H1 (cell line): ENCODE data around the gene CAMK2N2. TPM values are rescaled to one million over a fixed set of nuclear protein-coding genes. Genes with fewer than 3 reads are reported as not detected.

ENCODE experiments used
- CTCF ChIA-PET: fragments of 300-600 bp; sonication (Branson Sonifier 250); formaldehyde crosslinking; loops from one replicate; lab custom pipeline; 2021; ENCODE audit not compliant: partially characterized antibody; lab: Charles Lee
- POLR2A ChIA-PET: fragments of 300-600 bp; sonication (Branson Sonifier 250); formaldehyde crosslinking; loops from one replicate; lab custom pipeline; 2021; ENCODE audit warnings: inconsistent platforms; ENCODE audit not compliant: partially characterized antibody; lab: Charles Lee
- DNase-seq, 2 experiments: peaks; one replicate each; pipeline versions ENCODE4 v3.0.0 to v3.0.0-alpha.2; 2010 to 2022; ENCODE audit warnings: low spot score in 2 of 2, low read depth in 1 of 2, mixed read lengths in 1 of 2
- FAIRE-seq: peaks from 2 replicates; lab custom pipeline; 2011; peaks lifted over from hg19 to GRCh38; lab: Jason Lieb, UNC
- H2AFZ ChIP-seq: 2 replicates; pipeline ENCODE4 v1.8.1; 2012; ENCODE audit warnings: low read length, inconsistent platforms
- H2AK5ac ChIP-seq: 2 replicates; pipeline ENCODE4 v1.6.1; 2013; ENCODE audit warnings: low read depth, low read length
- H2BK120ac ChIP-seq: replicated peaks from 2 replicates; pipeline ENCODE3; 2013; ENCODE audit warnings: low read depth, low read length, inconsistent platforms
- H2BK12ac ChIP-seq: 2 replicates; pipeline ENCODE4 v1.6.1; 2013; ENCODE audit warnings: low read depth, low read length
- H2BK15ac ChIP-seq: 2 replicates; pipeline ENCODE4 v1.6.1; 2013; ENCODE audit warnings: low read length
- H2BK20ac ChIP-seq: 2 replicates; pipeline ENCODE4 v1.6.1; 2013; ENCODE audit warnings: low read length
- H2BK5ac ChIP-seq: 2 replicates; pipeline ENCODE4 v1.6.1; 2013; ENCODE audit warnings: low read depth, low read length
- H3K14ac ChIP-seq: 2 replicates; pipeline ENCODE4 v1.6.1; 2013; ENCODE audit warnings: inconsistent platforms; ENCODE audit not compliant: insufficient read length
- H3K18ac ChIP-seq: 2 replicates; pipeline ENCODE4 v1.6.1; 2013; ENCODE audit warnings: low read length; ENCODE audit errors: extremely low read depth
- H3K23ac ChIP-seq: 2 replicates; pipeline ENCODE4 v1.6.1; 2013; ENCODE audit warnings: inconsistent platforms; ENCODE audit not compliant: insufficient read length
- H3K23me2 ChIP-seq: 2 replicates; pipeline ENCODE4 v1.6.1; 2013; ENCODE audit warnings: low read depth, low read length
- H3K27ac ChIP-seq: 2 replicates; pipeline ENCODE4 v1.6.1; 2011; ENCODE audit warnings: low read depth, low read length, inconsistent platforms
- H3K27me3 ChIP-seq, 4 experiments: replicated peaks in 1 of 4; 1 replicate in 1 of 4; 2 replicates in 3 of 4; pipeline versions ENCODE4 v1.6.1 to v1.8.1; 2011 to 2013; ENCODE audit warnings: low read length in 3 of 4, mild to moderate bottlenecking in 3 of 4, inconsistent platforms in 2 of 4, mixed read lengths in 2 of 4, moderate library complexity in 1 of 4; ENCODE audit not compliant: control insufficient read depth in 3 of 4, insufficient read depth in 3 of 4; ENCODE audit errors: extremely low read depth in 1 of 4
- H3K36me3 ChIP-seq, 4 experiments: 2 replicates each; pipeline versions ENCODE4 v1.6.1 to v1.8.1; 2011 to 2013; ENCODE audit warnings: mild to moderate bottlenecking in 4 of 4, low read length in 3 of 4, moderate library complexity in 2 of 4, control low read depth in 1 of 4, inconsistent platforms in 1 of 4; ENCODE audit not compliant: insufficient read depth in 4 of 4, control insufficient read depth in 2 of 4
- H3K4ac ChIP-seq: replicated peaks from 2 replicates; pipeline ENCODE3; 2013; ENCODE audit warnings: low read length, low read depth, mixed read lengths, inconsistent platforms; ENCODE audit not compliant: insufficient read length
- H3K4me1 ChIP-seq, 4 experiments: replicated peaks in 1 of 4; 1 replicate in 1 of 4; 2 replicates in 3 of 4; pipeline versions ENCODE4 v1.6.1 to v1.8.1; 2011 to 2013; ENCODE audit warnings: low read length in 3 of 4, inconsistent platforms in 2 of 4, mixed read lengths in 1 of 4; ENCODE audit not compliant: insufficient read depth in 4 of 4, control insufficient read depth in 3 of 4
- H3K4me2 ChIP-seq, 2 experiments: 2 replicates each; pipeline versions ENCODE4 v1.6.1 to v1.8.1; 2011 to 2013; ENCODE audit warnings: low read depth in 2 of 2, low read length in 2 of 2, control low read depth in 1 of 2, inconsistent platforms in 1 of 2, mild to moderate bottlenecking in 1 of 2; ENCODE audit not compliant: insufficient read depth in 1 of 2
- H3K4me3 ChIP-seq, 4 experiments: fragments of 200-600, 300-600 bp in 1 of 4; sonication (generic), shearing (Covaris generic), sonication (Bioruptor Twin) in 1 of 4; 2 replicates each; pipeline versions ENCODE4 v1.5.1 to v1.8.1; 2011 to 2016; ENCODE audit warnings: low read length in 4 of 4, low read depth in 3 of 4, control low read depth in 2 of 4, inconsistent platforms in 2 of 4, mild to moderate bottlenecking in 2 of 4, mixed read lengths in 1 of 4, moderate library complexity in 1 of 4; ENCODE audit not compliant: insufficient read depth in 2 of 4; ENCODE audit errors: extremely low read depth in 1 of 4
- H3K56ac ChIP-seq: replicated peaks from 2 replicates; pipeline ENCODE3; 2013; ENCODE audit warnings: low read depth, mild to moderate bottlenecking, mixed read lengths, low read length, inconsistent platforms; ENCODE audit not compliant: insufficient read length
- H3K79me1 ChIP-seq: 2 replicates; pipeline ENCODE4 v1.6.1; 2013; ENCODE audit warnings: low read depth, low read length, control low read depth
- H3K79me2 ChIP-seq, 2 experiments: 2 replicates each; pipeline versions ENCODE4 v1.6.1 to v1.8.1; 2012 to 2013; ENCODE audit warnings: low read length in 2 of 2, mild to moderate bottlenecking in 2 of 2, inconsistent platforms in 1 of 2; ENCODE audit not compliant: insufficient read depth in 2 of 2, control insufficient read depth in 1 of 2
- H3K9ac ChIP-seq, 4 experiments: replicated peaks in 1 of 4; 1 replicate in 1 of 4; 2 replicates in 3 of 4; pipeline versions ENCODE4 v1.6.1 to v1.8.1; 2011 to 2013; ENCODE audit warnings: low read depth in 3 of 4, low read length in 3 of 4, control low read depth in 2 of 4, mild to moderate bottlenecking in 2 of 4, moderate library complexity in 2 of 4, inconsistent platforms in 1 of 4; ENCODE audit errors: extremely low read depth in 1 of 4
- H3K9me3 ChIP-seq, 2 experiments: 2 replicates each; pipeline versions ENCODE4 v1.6.1 to v1.8.1; 2012 to 2013; ENCODE audit warnings: mild to moderate bottlenecking in 2 of 2, moderate library complexity in 2 of 2, control low read depth in 1 of 2, inconsistent platforms in 1 of 2, low read depth in 1 of 2, low read length in 1 of 2, mixed read lengths in 1 of 2; ENCODE audit not compliant: insufficient read depth in 2 of 2
- H4K20me1 ChIP-seq, 2 experiments: replicated peaks in 1 of 2; 2 replicates each; pipeline versions ENCODE3 to v1.8.1; 2011 to 2013; ENCODE audit warnings: inconsistent platforms in 2 of 2, low read length in 2 of 2, mild to moderate bottlenecking in 1 of 2; ENCODE audit not compliant: insufficient read depth in 2 of 2, control insufficient read depth in 1 of 2
- H4K5ac ChIP-seq: 2 replicates; pipeline ENCODE4 v1.6.1; 2013; ENCODE audit warnings: low read length, low read depth, mixed read lengths, inconsistent platforms; ENCODE audit not compliant: insufficient read length
- H4K8ac ChIP-seq: 2 replicates; pipeline ENCODE4 v1.8.0; 2013; ENCODE audit warnings: mild to moderate bottlenecking, moderate library complexity, low read length, inconsistent platforms; ENCODE audit not compliant: insufficient read depth; ENCODE audit errors: extremely low read depth
- H4K91ac ChIP-seq: replicated peaks from 2 replicates; pipeline ENCODE3; 2013; ENCODE audit warnings: low read length, mixed read lengths, inconsistent platforms; ENCODE audit not compliant: insufficient read length
- WGBS, 2 experiments: shearing (Covaris generic) in 1 of 2; methylation state at CpG; one replicate each; pipeline versions ENCODE4 v1.1.6 to v1.1.7; 2013 to 2015; ENCODE audit warnings: low lambda C conversion rate in 2 of 2, mixed read lengths in 2 of 2, inconsistent platforms in 1 of 2, low coverage in 1 of 2, missing lambda C conversion rate in 1 of 2; ENCODE audit not compliant: insufficient replicate concordance in 2 of 2, insufficient coverage in 1 of 2, insufficient read length in 1 of 2; ENCODE audit errors: extremely low coverage in 1 of 2, missing lambda C conversion rate in 1 of 2; 5-methylcytosine and 5-hydroxymethylcytosine counted together
- polyA plus RNA-seq, 7 experiments: library from polyadenylated mRNA; depleted of rRNA in 3 of 7; stranded (reverse) in 5 of 7; unstranded in 2 of 7; fragments of >200 nt in 5 of 7; fragments of 200-250 nt in 2 of 7; gene quantifications; 1 replicate in 5 of 7; 2 replicates in 1 of 7; 4 replicates in 1 of 7; pipeline versions ENCODE4 v1.2.1 to v1.2.3, GENCODE V29; 2011 to 2013; ENCODE audit warnings: missing spikeins in 2 of 7, mixed read lengths in 2 of 7
- total RNA-seq: library from RNA; stranded (reverse); fragmentation: NEBNext Ultra II Directional; extraction: Animal tissue kit (Norgen Biotek cat#: 25700); gene quantifications from 2 replicates; pipeline ENCODE4 v1.2.1, GENCODE V29; 2021
- TF ChIP-seq, protein P1 (sequence below): IDR thresholded peaks from 2 replicates; pipeline ENCODE4 v1.6.1; 2012; ENCODE audit warnings: inconsistent platforms
- TF ChIP-seq, protein P2 (sequence below), 3 experiments: IDR thresholded peaks; 1 replicate in 2 of 3; 2 replicates in 1 of 3; pipeline versions ENCODE4 v1.5.1 to v1.6.1; 2011; ENCODE audit warnings: low read length in 3 of 3, mild to moderate bottlenecking in 3 of 3, inconsistent platforms in 2 of 3, low read depth in 1 of 3, moderate library complexity in 1 of 3; ENCODE audit not compliant: insufficient read depth in 1 of 3; ENCODE audit errors: control extremely low read depth in 1 of 3

Gene CAMK2N2
- total and polyA plus RNA-seq, 2 of the 8 experiments (the other 6 are each of a cell fraction or from before 2014, with no cell fraction given), result 4.0 to 17.7 TPM

DNA sequence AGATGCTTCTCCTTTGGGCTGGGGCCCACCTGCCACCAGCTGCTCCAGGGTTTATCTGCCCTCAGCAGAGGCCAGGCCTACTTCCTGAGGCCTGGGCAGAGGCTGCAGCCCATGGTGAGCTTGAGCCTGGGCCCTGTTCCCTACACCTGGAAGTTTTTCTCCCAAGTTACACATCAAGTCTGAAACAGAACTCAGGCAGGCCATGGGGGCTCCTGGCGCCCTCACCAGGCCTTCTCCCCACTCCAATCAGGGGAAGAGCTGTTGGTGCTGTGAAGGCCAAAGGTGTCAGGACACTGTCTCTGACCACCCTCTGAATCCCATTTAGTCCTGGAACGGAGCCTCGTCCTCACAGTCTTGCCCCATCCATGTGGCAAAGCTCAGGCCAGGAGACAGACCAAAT, 24.7 kb downstream of the CAMK2N2 start:
- Histone ChIP-seq H3K23me2 (no peaks in the 10 kb centered on the region; the same call in 1 of the 2 replicates), H3K9me3 (no peaks in the 10 kb centered on the region), H2BK12ac (peak overlapping the region; percentile 55; the same call in 1 of the 2 replicates), H3K27ac (no peak overlapping the region), H4K5ac (no peak overlapping the region), H3K79me2 (no peaks in the 10 kb centered on the region), H3K23ac (no peak overlapping the region), H3K56ac (no peak overlapping the region)
- 83% methylated on average over 3 of the region's 3 CpGs; no CpG with 5 or more reads in 1 of the 2 experiments for WGBS, 2 experiments
- POLR2A ChIA-PET, result interaction anchor here (1.4 to 1.7 kb wide), 2 partner anchors 10 to 13 kb away, joined by 5 to 8 read pairs; partner anchors contain the start of gene EEF1AKMT4
- TF ChIP-seq, protein P1, sequence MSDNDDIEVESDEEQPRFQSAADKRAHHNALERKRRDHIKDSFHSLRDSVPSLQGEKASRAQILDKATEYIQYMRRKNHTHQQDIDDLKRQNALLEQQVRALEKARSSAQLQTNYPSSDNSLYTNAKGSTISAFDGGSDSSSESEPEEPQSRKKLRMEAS, result no peak
- TF ChIP-seq, protein P2, sequence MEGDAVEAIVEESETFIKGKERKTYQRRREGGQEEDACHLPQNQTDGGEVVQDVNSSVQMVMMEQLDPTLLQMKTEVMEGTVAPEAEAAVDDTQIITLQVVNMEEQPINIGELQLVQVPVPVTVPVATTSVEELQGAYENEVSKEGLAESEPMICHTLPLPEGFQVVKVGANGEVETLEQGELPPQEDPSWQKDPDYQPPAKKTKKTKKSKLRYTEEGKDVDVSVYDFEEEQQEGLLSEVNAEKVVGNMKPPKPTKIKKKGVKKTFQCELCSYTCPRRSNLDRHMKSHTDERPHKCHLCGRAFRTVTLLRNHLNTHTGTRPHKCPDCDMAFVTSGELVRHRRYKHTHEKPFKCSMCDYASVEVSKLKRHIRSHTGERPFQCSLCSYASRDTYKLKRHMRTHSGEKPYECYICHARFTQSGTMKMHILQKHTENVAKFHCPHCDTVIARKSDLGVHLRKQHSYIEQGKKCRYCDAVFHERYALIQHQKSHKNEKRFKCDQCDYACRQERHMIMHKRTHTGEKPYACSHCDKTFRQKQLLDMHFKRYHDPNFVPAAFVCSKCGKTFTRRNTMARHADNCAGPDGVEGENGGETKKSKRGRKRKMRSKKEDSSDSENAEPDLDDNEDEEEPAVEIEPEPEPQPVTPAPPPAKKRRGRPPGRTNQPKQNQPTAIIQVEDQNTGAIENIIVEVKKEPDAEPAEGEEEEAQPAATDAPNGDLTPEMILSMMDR (IDR thresholded peaks at IDR 0.05; ENCODE audit: control extremely low read depth in 1 of 3, insufficient read depth in 1 of 3, low read depth in 1 of 3, low read length in 3 of 3), result peak in 1 of 3 experiments; percentile 13; a peak in 1 of 4 replicates
- TF ChIP-seq, all 59 proteins: peak for 1
- Histone ChIP-seq H3K4ac (no peak overlapping the region), H2BK5ac (no peak overlapping the region), H3K18ac (no peak overlapping the region), H3K9ac (no peak overlapping the region), H3K79me1 (no peaks in the 10 kb centered on the region), H3K14ac (no peak overlapping the region), H2BK20ac (no peak overlapping the region), H3K27me3 (peaks cover 4 to 20% (median 15%) of the 10 kb centered on the region in 4 experiments; a peak in 6 of 7 replicates), H3K4me1 (peaks cover 0 to 5% (median 1%) of the 10 kb centered on the region in 4 experiments; a peak in 3 of 7 replicates), H2AFZ (no peak overlapping the region), H2BK120ac (no peak overlapping the region), H4K91ac (no peak overlapping the region), H2AK5ac (no peak overlapping the region), H3K4me2 (no peak overlapping the region), H2BK15ac (no peak overlapping the region), H3K4me3 (no peak overlapping the region), H4K20me1 (peaks cover 8 to 13% of the 10 kb centered on the region in 2 experiments), H3K36me3 (no peaks in the 10 kb centered on the region), H4K8ac (no peak overlapping the region)
- CTCF ChIA-PET, result interaction anchor here (0.7 to 8.9 kb wide), 10 partner anchors 9 to 1482 kb away, joined by 3 to 183 read pairs (median 4); partner anchors contain the start of genes EEF1AKMT4 and VWA5B2
- no peak for FAIRE-seq
- DNase-seq, result no peak
